HEK293 (cell line): ENCODE data around the gene CLASRP.

Experiments used
- HOXA7 ChIP-seq: sonication (generic); formaldehyde crosslinking; IDR thresholded peaks from 2 replicates; pipeline ENCODE4 v1.8.1; 2022; ENCODE audit warnings: missing genetic modification reagents, borderline replicate concordance
- TRIM28 ChIP-seq: IDR thresholded peaks from 2 replicates; pipeline ENCODE4 v1.6.1; 2011; ENCODE audit warnings: low read length, control low read depth, borderline replicate concordance
- ZNF274 ChIP-seq, 2 experiments: fragments of 200-500 bp in 1 of 2; fragments of 450-650 bp in 1 of 2; sonication (Bioruptor generic) in 1 of 2; formaldehyde crosslinking in 1 of 2; IDR thresholded peaks; 2 replicates each; pipeline versions ENCODE4 v1.5.1 to v1.6.1; 2014 to 2016; ENCODE audit warnings: borderline replicate concordance in 1 of 2, inconsistent platforms in 1 of 2, low read length in 1 of 2, missing biosample characterization in 1 of 2, missing genetic modification characterization in 1 of 2
- ZNF701 ChIP-seq: fragments of 450-650 bp; formaldehyde crosslinking; IDR thresholded peaks from 2 replicates; pipeline ENCODE4 v1.5.1; 2016; ENCODE audit warnings: missing biosample characterization, missing genetic modification characterization
- ZNF785 ChIP-seq: fragments of 450-650 bp; formaldehyde crosslinking; IDR thresholded peaks from 2 replicates; pipeline ENCODE4 v1.5.1; 2016; ENCODE audit warnings: missing biosample characterization, missing genetic modification characterization
- ZSCAN16 ChIP-seq: fragments of 450-650 bp; formaldehyde crosslinking; IDR thresholded peaks from 2 replicates; pipeline ENCODE4 v1.5.1; 2016; ENCODE audit warnings: missing biosample characterization, missing genetic modification characterization
- TF ChIP-seq, protein P1 (sequence below): fragments of 450-650 bp; formaldehyde crosslinking; conservative IDR thresholded peaks from 2 replicates; pipeline ENCODE4 v1.5.1; 2016; ENCODE audit warnings: low read depth, missing biosample characterization, missing genetic modification characterization
- TF ChIP-seq, protein P2 (sequence below): fragments of 450-650 bp; formaldehyde crosslinking; IDR thresholded peaks from 2 replicates; pipeline ENCODE4 v1.5.1; 2016; ENCODE audit warnings: missing biosample characterization, missing genetic modification characterization
- TF ChIP-seq, protein P3 (sequence below): fragments of 450-650 bp; formaldehyde crosslinking; IDR thresholded peaks from 2 replicates; pipeline ENCODE4 v1.5.1; 2016; ENCODE audit warnings: missing biosample characterization, missing genetic modification characterization
- TF ChIP-seq, protein P4 (sequence below): fragments of 450-650 bp; formaldehyde crosslinking; IDR thresholded peaks from 2 replicates; pipeline ENCODE4 v1.5.1; 2016; ENCODE audit warnings: missing biosample characterization, missing genetic modification characterization
- TF ChIP-seq, protein P5 (sequence below): fragments of 450-650 bp; formaldehyde crosslinking; conservative IDR thresholded peaks from 2 replicates; pipeline ENCODE4 v1.5.1; 2016; ENCODE audit warnings: low read depth, missing biosample characterization, missing genetic modification characterization

DNA sequence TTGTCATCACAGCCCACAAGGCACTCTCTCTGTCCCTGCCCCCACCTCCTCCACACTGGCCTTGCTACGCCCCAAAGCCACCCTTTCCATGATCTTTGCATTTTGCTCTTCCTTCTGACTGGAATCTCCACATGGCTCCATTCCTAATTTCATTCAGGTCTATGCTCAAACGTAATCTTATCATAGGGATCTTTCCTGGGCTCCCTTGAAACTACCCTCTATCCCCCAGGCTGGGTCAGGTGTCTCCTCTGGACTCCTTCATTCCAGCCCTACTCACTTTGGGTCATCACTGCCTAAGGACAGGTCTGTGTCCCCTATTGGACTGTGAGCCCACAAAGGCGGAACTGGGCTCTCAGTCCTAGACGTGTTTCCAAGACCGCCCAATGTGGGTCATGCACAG, 43.3 kb downstream of the CLASRP start:
- TF ChIP-seq ZNF274 (IDR thresholded peaks at IDR 0.05; ENCODE audit: low read length) (no peak), ZNF274 (tag by site-specific recombination; IDR thresholded peaks at IDR 0.05; ENCODE audit: borderline replicate concordance) (no peak), TRIM28 (no peak), ZSCAN16 (tag by site-specific recombination) (no peak), HOXA7 (no peak), ZNF785 (tag by site-specific recombination) (no peak), ZNF701 (no peak)
- TF ChIP-seq, protein P1, sequence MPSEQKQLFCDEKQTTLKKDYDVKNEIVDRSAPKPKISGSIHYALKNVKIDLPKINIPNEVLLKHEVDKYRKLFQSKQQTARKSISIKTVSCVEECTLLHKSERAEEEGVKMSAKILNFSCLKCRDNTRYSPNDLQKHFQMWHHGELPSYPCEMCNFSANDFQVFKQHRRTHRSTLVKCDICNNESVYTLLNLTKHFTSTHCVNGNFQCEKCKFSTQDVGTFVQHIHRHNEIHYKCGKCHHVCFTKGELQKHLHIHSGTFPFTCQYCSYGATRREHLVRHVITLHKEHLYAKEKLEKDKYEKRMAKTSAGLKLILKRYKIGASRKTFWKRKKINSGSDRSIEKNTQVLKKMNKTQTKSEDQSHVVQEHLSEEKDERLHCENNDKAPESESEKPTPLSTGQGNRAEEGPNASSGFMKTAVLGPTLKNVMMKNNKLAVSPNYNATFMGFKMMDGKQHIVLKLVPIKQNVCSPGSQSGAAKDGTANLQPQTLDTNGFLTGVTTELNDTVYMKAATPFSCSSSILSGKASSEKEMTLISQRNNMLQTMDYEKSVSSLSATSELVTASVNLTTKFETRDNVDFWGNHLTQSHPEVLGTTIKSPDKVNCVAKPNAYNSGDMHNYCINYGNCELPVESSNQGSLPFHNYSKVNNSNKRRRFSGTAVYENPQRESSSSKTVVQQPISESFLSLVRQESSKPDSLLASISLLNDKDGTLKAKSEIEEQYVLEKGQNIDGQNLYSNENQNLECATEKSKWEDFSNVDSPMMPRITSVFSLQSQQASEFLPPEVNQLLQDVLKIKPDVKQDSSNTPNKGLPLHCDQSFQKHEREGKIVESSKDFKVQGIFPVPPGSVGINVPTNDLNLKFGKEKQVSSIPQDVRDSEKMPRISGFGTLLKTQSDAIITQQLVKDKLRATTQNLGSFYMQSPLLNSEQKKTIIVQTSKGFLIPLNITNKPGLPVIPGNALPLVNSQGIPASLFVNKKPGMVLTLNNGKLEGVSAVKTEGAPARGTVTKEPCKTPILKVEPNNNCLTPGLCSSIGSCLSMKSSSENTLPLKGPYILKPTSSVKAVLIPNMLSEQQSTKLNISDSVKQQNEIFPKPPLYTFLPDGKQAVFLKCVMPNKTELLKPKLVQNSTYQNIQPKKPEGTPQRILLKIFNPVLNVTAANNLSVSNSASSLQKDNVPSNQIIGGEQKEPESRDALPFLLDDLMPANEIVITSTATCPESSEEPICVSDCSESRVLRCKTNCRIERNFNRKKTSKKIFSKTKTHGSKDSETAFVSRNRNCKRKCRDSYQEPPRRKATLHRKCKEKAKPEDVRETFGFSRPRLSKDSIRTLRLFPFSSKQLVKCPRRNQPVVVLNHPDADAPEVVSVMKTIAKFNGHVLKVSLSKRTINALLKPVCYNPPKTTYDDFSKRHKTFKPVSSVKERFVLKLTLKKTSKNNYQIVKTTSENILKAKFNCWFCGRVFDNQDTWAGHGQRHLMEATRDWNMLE (tag by site-specific recombination) = no peak
- TF ChIP-seq, protein P2, sequence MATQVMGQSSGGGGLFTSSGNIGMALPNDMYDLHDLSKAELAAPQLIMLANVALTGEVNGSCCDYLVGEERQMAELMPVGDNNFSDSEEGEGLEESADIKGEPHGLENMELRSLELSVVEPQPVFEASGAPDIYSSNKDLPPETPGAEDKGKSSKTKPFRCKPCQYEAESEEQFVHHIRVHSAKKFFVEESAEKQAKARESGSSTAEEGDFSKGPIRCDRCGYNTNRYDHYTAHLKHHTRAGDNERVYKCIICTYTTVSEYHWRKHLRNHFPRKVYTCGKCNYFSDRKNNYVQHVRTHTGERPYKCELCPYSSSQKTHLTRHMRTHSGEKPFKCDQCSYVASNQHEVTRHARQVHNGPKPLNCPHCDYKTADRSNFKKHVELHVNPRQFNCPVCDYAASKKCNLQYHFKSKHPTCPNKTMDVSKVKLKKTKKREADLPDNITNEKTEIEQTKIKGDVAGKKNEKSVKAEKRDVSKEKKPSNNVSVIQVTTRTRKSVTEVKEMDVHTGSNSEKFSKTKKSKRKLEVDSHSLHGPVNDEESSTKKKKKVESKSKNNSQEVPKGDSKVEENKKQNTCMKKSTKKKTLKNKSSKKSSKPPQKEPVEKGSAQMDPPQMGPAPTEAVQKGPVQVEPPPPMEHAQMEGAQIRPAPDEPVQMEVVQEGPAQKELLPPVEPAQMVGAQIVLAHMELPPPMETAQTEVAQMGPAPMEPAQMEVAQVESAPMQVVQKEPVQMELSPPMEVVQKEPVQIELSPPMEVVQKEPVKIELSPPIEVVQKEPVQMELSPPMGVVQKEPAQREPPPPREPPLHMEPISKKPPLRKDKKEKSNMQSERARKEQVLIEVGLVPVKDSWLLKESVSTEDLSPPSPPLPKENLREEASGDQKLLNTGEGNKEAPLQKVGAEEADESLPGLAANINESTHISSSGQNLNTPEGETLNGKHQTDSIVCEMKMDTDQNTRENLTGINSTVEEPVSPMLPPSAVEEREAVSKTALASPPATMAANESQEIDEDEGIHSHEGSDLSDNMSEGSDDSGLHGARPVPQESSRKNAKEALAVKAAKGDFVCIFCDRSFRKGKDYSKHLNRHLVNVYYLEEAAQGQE (tag by site-specific recombination) = no peak
- TF ChIP-seq, protein P3, sequence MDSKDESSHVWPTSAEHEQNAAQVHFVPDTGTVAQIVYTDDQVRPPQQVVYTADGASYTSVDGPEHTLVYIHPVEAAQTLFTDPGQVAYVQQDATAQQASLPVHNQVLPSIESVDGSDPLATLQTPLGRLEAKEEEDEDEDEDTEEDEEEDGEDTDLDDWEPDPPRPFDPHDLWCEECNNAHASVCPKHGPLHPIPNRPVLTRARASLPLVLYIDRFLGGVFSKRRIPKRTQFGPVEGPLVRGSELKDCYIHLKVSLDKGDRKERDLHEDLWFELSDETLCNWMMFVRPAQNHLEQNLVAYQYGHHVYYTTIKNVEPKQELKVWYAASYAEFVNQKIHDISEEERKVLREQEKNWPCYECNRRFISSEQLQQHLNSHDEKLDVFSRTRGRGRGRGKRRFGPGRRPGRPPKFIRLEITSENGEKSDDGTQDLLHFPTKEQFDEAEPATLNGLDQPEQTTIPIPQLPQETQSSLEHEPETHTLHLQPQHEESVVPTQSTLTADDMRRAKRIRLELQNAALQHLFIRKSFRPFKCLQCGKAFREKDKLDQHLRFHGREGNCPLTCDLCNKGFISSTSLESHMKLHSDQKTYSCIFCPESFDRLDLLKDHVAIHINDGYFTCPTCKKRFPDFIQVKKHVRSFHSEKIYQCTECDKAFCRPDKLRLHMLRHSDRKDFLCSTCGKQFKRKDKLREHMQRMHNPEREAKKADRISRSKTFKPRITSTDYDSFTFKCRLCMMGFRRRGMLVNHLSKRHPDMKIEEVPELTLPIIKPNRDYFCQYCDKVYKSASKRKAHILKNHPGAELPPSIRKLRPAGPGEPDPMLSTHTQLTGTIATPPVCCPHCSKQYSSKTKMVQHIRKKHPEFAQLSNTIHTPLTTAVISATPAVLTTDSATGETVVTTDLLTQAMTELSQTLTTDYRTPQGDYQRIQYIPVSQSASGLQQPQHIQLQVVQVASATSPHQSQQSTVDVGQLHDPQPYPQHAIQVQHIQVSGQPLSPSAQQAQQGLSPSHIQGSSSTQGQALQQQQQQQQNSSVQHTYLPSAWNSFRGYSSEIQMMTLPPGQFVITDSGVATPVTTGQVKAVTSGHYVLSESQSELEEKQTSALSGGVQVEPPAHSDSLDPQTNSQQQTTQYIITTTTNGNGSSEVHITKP (tag by site-specific recombination) = no peak
- TF ChIP-seq, protein P4, sequence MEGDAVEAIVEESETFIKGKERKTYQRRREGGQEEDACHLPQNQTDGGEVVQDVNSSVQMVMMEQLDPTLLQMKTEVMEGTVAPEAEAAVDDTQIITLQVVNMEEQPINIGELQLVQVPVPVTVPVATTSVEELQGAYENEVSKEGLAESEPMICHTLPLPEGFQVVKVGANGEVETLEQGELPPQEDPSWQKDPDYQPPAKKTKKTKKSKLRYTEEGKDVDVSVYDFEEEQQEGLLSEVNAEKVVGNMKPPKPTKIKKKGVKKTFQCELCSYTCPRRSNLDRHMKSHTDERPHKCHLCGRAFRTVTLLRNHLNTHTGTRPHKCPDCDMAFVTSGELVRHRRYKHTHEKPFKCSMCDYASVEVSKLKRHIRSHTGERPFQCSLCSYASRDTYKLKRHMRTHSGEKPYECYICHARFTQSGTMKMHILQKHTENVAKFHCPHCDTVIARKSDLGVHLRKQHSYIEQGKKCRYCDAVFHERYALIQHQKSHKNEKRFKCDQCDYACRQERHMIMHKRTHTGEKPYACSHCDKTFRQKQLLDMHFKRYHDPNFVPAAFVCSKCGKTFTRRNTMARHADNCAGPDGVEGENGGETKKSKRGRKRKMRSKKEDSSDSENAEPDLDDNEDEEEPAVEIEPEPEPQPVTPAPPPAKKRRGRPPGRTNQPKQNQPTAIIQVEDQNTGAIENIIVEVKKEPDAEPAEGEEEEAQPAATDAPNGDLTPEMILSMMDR = no peak
- TF ChIP-seq, protein P5, sequence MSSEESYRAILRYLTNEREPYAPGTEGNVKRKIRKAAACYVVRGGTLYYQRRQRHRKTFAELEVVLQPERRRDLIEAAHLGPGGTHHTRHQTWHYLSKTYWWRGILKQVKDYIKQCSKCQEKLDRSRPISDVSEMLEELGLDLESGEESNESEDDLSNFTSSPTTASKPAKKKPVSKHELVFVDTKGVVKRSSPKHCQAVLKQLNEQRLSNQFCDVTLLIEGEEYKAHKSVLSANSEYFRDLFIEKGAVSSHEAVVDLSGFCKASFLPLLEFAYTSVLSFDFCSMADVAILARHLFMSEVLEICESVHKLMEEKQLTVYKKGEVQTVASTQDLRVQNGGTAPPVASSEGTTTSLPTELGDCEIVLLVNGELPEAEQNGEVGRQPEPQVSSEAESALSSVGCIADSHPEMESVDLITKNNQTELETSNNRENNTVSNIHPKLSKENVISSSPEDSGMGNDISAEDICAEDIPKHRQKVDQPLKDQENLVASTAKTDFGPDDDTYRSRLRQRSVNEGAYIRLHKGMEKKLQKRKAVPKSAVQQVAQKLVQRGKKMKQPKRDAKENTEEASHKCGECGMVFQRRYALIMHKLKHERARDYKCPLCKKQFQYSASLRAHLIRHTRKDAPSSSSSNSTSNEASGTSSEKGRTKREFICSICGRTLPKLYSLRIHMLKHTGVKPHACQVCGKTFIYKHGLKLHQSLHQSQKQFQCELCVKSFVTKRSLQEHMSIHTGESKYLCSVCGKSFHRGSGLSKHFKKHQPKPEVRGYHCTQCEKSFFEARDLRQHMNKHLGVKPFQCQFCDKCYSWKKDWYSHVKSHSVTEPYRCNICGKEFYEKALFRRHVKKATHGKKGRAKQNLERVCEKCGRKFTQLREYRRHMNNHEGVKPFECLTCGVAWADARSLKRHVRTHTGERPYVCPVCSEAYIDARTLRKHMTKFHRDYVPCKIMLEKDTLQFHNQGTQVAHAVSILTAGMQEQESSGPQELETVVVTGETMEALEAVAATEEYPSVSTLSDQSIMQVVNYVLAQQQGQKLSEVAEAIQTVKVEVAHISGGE (tag by site-specific recombination) = no peak
